CD4-positive, alpha-beta T cell treated with Interleukin-17A for 1 hour (primary cell): ENCODE results near the gene WWOX.
"Not testable (repeated sequence)": the region's sequence is repeated elsewhere in the genome, so short reads cannot be mapped to it uniquely, and the experiment has no call there.

Experiments used
- DNase-seq: peaks from one replicate; pipeline ENCODE4 v3.0.0-alpha.2; 2020

Gene WWOX

GRCh38 chr16:78672779-78673556 is 573.5 kb downstream of the WWOX start:
- no peak for DNase-seq

- DNase-seq, result no peak
Observed at GRCh38 chr16:78673884-78674283, 574.4 kb downstream of the WWOX start.

- no peak for DNase-seq
Observed at GRCh38 chr16:78675312-78675711, 575.9 kb downstream of the WWOX start.

GRCh38 chr16:78675951-78676792 is 576.7 kb downstream of the WWOX start:
- no peak for DNase-seq

- DNase-seq, result no peak
Observed at GRCh38 chr16:78677181-78677731, 577.8 kb downstream of the WWOX start.

- DNase-seq, result no peak
Observed at GRCh38 chr16:78679546-78679945, 580.1 kb downstream of the WWOX start.

- no peak for DNase-seq
Observed at GRCh38 chr16:78681743-78682142, 582.3 kb downstream of the WWOX start.

GRCh38 chr16:78684030-78684611 is 584.7 kb downstream of the WWOX start:
- DNase-seq, result no peak

GRCh38 chr16:78684655-78685375 is 585.4 kb downstream of the WWOX start:
- no peak for DNase-seq

GRCh38 chr16:78686601-78687000 is 587.1 kb downstream of the WWOX start:
- no peak for DNase-seq

GRCh38 chr16:78689028-78689427 is 589.6 kb downstream of the WWOX start:
- no peak for DNase-seq

- DNase-seq, result no peak
Observed at GRCh38 chr16:78689536-78689935, 590.1 kb downstream of the WWOX start.

GRCh38 chr16:78690510-78690909 is 591.1 kb downstream of the WWOX start:
- DNase-seq, result no peak

- not testable (repeated sequence) for DNase-seq
Observed at GRCh38 chr16:78691746-78692145, 592.3 kb downstream of the WWOX start.

GRCh38 chr16:78693496-78693895 is 594.0 kb downstream of the WWOX start:
- DNase-seq, result no peak

GRCh38 chr16:78694414-78694813 is 595.0 kb downstream of the WWOX start:
- no peak for DNase-seq

- DNase-seq, result no peak
Observed at GRCh38 chr16:78695391-78695790, 595.9 kb downstream of the WWOX start.

GRCh38 chr16:78696797-78697196 is 597.3 kb downstream of the WWOX start:
- DNase-seq, result no peak

- DNase-seq, result no peak
Observed at GRCh38 chr16:78697426-78697825, 598.0 kb downstream of the WWOX start.

- no peak for DNase-seq
Observed at GRCh38 chr16:78703936-78704335, 604.5 kb downstream of the WWOX start.

- no peak for DNase-seq
Observed at GRCh38 chr16:78704416-78704815, 605.0 kb downstream of the WWOX start.

- DNase-seq, result peak; percentile 66
Observed at GRCh38 chr16:78705694-78706093, 606.2 kb downstream of the WWOX start.

- no peak for DNase-seq
Observed at GRCh38 chr16:78706637-78707036, 607.2 kb downstream of the WWOX start.
